ENCODE measurements around the gene TRAPPC8.
"Not testable (repeated sequence)": the region's sequence is repeated elsewhere in the genome, so short reads cannot be mapped to it uniquely, and the experiment has no call there.

Gene TRAPPC8

DNA sequence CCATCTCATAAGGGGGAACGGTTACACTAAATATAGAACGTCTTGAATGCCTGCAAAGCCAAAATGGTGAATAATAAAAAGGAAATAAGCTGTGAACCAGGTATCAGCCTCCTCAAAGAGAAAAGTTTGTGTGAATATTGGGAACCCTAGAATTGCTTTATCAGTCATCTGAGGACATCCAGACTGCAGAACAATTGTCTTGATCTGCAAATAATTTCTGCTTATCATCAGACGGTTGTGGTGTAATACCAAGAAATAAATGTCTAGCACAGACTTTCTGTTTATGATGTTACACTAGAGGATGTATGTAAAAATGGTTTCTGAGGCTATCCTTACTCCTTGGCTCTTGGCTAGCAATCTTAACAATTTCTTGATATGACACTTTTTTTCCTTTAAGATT is 128.8 kb downstream of the TRAPPC8 start:
- no peaks in the 10 kb centered on the region for H3K9me2 ChIP-seq (replicated peaks; ENCODE audit: control insufficient read depth, low read length)
- no peaks in the 10 kb centered on the region for H4K20me1 ChIP-seq (ENCODE audit: control insufficient read depth, insufficient read depth, low read depth, low read length)
- H3K4me3 ChIP-seq (ENCODE audit: low read length): no peak overlapping the region
- H3K79me2 ChIP-seq (ENCODE audit: control insufficient read depth, low read length): no peaks in the 10 kb centered on the region
- no peak overlapping the region for H3K4me2 ChIP-seq (ENCODE audit: low read length)
- H3K4me1 ChIP-seq (ENCODE audit: control insufficient read depth, low read length): no peaks in the 10 kb centered on the region
- H3K27ac ChIP-seq (ENCODE audit: low read depth, low read length): no peak overlapping the region
- no peaks in the 10 kb centered on the region for H3K9me3 ChIP-seq (ENCODE audit: control insufficient read depth, insufficient read depth, low read length)
- no peaks in the 10 kb centered on the region for H3K36me3 ChIP-seq (ENCODE audit: control insufficient read depth, low read length)
- H3K27me3 ChIP-seq (ENCODE audit: control insufficient read depth, low read length): no peaks in the 10 kb centered on the region
- TF ChIP-seq, protein P1, sequence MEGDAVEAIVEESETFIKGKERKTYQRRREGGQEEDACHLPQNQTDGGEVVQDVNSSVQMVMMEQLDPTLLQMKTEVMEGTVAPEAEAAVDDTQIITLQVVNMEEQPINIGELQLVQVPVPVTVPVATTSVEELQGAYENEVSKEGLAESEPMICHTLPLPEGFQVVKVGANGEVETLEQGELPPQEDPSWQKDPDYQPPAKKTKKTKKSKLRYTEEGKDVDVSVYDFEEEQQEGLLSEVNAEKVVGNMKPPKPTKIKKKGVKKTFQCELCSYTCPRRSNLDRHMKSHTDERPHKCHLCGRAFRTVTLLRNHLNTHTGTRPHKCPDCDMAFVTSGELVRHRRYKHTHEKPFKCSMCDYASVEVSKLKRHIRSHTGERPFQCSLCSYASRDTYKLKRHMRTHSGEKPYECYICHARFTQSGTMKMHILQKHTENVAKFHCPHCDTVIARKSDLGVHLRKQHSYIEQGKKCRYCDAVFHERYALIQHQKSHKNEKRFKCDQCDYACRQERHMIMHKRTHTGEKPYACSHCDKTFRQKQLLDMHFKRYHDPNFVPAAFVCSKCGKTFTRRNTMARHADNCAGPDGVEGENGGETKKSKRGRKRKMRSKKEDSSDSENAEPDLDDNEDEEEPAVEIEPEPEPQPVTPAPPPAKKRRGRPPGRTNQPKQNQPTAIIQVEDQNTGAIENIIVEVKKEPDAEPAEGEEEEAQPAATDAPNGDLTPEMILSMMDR (IDR thresholded peaks at IDR 0.05; ENCODE audit: low read depth, low read length, poor library complexity, severe bottlenecking): no peak
- TF ChIP-seq EZH2phosphoT487 (IDR thresholded peaks at IDR 0.05; ENCODE audit: borderline replicate concordance, low read length): no peak
- no peaks in the 10 kb centered on the region for H3F3A ChIP-seq (ENCODE audit: control insufficient read depth, insufficient read depth)

DNA sequence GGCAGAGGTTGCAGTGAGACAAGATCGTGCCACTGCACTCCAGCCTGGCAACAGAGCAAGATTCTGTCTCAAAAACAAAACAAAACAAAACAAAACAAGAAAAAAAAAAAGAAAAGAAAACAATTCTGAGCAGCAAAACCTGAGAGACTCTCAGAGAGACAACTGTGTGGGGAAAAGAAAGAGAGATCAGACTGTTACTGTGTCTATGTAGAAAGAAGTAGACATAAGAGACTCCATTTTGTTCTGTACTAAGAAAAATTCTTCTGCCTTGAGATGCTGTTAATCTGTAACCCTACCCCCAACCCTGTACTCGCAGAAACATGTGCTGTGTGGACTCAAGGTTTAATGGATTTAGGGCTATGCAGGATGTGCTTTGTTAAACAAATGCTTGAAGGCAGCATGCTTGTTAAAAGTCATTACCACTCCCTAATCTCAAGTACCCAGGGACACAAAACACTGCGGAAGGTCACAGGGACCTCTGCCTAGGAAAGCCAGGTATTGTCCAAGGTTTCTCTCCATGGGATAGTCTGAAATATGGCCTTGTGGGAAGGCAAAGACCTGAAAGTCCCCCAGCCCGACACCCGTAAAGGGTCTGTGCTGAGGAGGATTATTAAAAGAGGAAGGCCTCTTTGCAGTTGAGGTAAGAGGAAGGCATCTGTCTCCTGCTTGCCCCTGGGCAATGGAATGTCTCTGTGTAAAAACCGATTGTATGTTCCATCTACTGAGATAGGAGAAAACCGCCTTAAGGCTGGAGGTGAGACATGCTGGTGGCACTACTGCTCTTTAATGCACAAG is 132.4 kb downstream of the TRAPPC8 start:
- H3K9me2 ChIP-seq (replicated peaks; ENCODE audit: control insufficient read depth, low read length); H3F3A ChIP-seq (ENCODE audit: control insufficient read depth, insufficient read depth); H3K27me3 ChIP-seq (ENCODE audit: control insufficient read depth, low read length); H4K20me1 ChIP-seq (ENCODE audit: control insufficient read depth, insufficient read depth, low read depth, low read length); H3K79me2 ChIP-seq (ENCODE audit: control insufficient read depth, low read length); H3K9me3 ChIP-seq (ENCODE audit: control insufficient read depth, insufficient read depth, low read length); H3K4me3 ChIP-seq (ENCODE audit: low read length); H3K4me2 ChIP-seq (ENCODE audit: low read length); H3K36me3 ChIP-seq (ENCODE audit: control insufficient read depth, low read length); H3K27ac ChIP-seq (ENCODE audit: low read depth, low read length); H3K4me1 ChIP-seq (ENCODE audit: control insufficient read depth, low read length): not testable (repeated sequence)

DNA sequence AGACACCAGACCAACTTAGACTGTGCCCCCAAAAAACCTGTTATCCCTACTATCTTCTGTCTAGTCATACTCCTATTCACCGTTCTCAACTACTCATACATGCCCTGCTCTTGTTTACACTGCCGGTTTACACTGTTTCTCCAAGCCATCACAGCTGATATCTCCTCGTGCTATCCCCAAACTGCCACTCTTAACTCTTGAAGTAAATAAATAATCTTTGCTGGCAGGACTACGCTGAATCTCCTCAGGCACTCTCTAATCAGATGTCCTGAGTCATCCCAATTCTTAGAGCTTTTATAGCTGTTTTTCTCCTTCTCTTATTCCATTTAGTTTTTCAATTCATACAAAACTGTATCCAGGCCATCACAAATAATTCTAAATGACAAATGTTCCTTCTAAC is 133.9 kb downstream of the TRAPPC8 start:
- not testable (repeated sequence) for H3F3A ChIP-seq (ENCODE audit: control insufficient read depth, insufficient read depth); H3K9me3 ChIP-seq (ENCODE audit: control insufficient read depth, insufficient read depth, low read length); H3K4me1 ChIP-seq (ENCODE audit: control insufficient read depth, low read length); H3K4me2 ChIP-seq (ENCODE audit: low read length); H3K9me2 ChIP-seq (replicated peaks; ENCODE audit: control insufficient read depth, low read length); H4K20me1 ChIP-seq (ENCODE audit: control insufficient read depth, insufficient read depth, low read depth, low read length); H3K79me2 ChIP-seq (ENCODE audit: control insufficient read depth, low read length); H3K36me3 ChIP-seq (ENCODE audit: control insufficient read depth, low read length); H3K4me3 ChIP-seq (ENCODE audit: low read length); H3K27me3 ChIP-seq (ENCODE audit: control insufficient read depth, low read length); H3K27ac ChIP-seq (ENCODE audit: low read depth, low read length)

DNA sequence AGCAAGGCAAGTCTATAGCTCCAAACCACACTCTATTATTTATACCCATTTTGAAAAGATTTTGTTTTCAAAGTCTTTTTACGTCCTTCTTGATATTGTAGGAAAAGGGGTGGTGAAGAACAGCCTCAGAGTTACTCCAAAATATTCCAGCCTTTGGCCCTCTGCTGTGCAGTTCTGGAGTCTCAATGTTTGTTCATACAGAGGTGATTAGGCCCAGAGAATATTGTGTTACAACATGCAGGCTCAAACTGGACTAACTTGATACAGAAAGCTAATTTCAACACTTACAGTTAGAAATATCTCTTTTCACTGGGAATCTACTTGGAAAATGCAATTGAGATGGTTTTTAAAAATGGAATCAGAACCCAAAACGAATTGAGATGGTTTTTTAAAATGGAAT is 141.8 kb downstream of the TRAPPC8 start:
- H3K4me2 ChIP-seq (ENCODE audit: low read length): no peak overlapping the region
- no peak overlapping the region for H3K27ac ChIP-seq (ENCODE audit: low read depth, low read length)
- no peaks in the 10 kb centered on the region for H3K9me2 ChIP-seq (replicated peaks; ENCODE audit: control insufficient read depth, low read length)
- no peaks in the 10 kb centered on the region for H3K36me3 ChIP-seq (ENCODE audit: control insufficient read depth, low read length)
- H3K4me3 ChIP-seq (ENCODE audit: low read length): no peak overlapping the region
- H3K27me3 ChIP-seq (ENCODE audit: control insufficient read depth, low read length): no peaks in the 10 kb centered on the region
- no peaks in the 10 kb centered on the region for H3K4me1 ChIP-seq (ENCODE audit: control insufficient read depth, low read length)
- no peaks in the 10 kb centered on the region for H3F3A ChIP-seq (ENCODE audit: control insufficient read depth, insufficient read depth)
- TF ChIP-seq, protein P1 (IDR thresholded peaks at IDR 0.05; ENCODE audit: low read depth, low read length, poor library complexity, severe bottlenecking): no peak
- TF ChIP-seq EZH2phosphoT487 (IDR thresholded peaks at IDR 0.05; ENCODE audit: borderline replicate concordance, low read length): no peak
- H3K9me3 ChIP-seq (ENCODE audit: control insufficient read depth, insufficient read depth, low read length): no peaks in the 10 kb centered on the region
- no peaks in the 10 kb centered on the region for H3K79me2 ChIP-seq (ENCODE audit: control insufficient read depth, low read length)
- no peaks in the 10 kb centered on the region for H4K20me1 ChIP-seq (ENCODE audit: control insufficient read depth, insufficient read depth, low read depth, low read length)

DNA sequence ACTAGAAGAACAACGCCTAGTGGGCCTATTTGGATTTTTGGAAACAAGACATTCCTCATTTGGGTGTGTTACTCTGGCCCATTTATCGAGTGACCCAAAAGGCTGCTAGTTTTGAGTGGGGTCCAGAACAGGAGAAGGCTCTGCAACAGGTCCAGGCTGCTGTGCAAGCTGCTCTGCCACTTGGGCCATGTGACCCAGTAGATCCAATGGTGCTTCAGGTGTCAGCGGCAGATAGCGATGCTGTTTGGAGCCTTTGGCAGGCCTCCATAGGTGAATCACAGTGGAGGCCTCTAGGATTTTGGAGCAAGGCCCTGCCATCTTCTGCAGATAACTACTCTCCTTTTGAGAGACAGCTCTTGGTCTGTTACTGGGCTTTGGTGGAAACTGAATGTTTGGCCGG is 143.7 kb downstream of the TRAPPC8 start:
- H3K9me3 ChIP-seq (ENCODE audit: control insufficient read depth, insufficient read depth, low read length); H3F3A ChIP-seq (ENCODE audit: control insufficient read depth, insufficient read depth); H3K4me2 ChIP-seq (ENCODE audit: low read length); H3K27me3 ChIP-seq (ENCODE audit: control insufficient read depth, low read length); H4K20me1 ChIP-seq (ENCODE audit: control insufficient read depth, insufficient read depth, low read depth, low read length); H3K27ac ChIP-seq (ENCODE audit: low read depth, low read length); H3K9me2 ChIP-seq (replicated peaks; ENCODE audit: control insufficient read depth, low read length); H3K4me1 ChIP-seq (ENCODE audit: control insufficient read depth, low read length); H3K36me3 ChIP-seq (ENCODE audit: control insufficient read depth, low read length); H3K79me2 ChIP-seq (ENCODE audit: control insufficient read depth, low read length); H3K4me3 ChIP-seq (ENCODE audit: low read length): not testable (repeated sequence)
